Neural progenitor cell (in vitro differentiated cells): Measurements from ENCODE around the gene PATJ.

Experiments used
- EZH2 ChIP-seq: fragments of 200-600 bp; sonication (generic); IDR thresholded peaks from 2 replicates; pipeline ENCODE4 v1.6.1; 2017; ENCODE audit warnings: antibody characterized with exemption, mild to moderate bottlenecking, moderate library complexity
- EZH2phosphoT487 ChIP-seq: fragments of 200-600 bp; sonication (generic); IDR thresholded peaks from 2 replicates; pipeline ENCODE4 v1.6.1; 2017; ENCODE audit warnings: antibody characterized with exemption
- TF ChIP-seq, protein P1 (sequence below): fragments of 200-600 bp; sonication (generic); IDR thresholded peaks from 2 replicates; pipeline ENCODE4 v1.5.1; 2017; ENCODE audit warnings: antibody characterized with exemption, mild to moderate bottlenecking

DNA sequence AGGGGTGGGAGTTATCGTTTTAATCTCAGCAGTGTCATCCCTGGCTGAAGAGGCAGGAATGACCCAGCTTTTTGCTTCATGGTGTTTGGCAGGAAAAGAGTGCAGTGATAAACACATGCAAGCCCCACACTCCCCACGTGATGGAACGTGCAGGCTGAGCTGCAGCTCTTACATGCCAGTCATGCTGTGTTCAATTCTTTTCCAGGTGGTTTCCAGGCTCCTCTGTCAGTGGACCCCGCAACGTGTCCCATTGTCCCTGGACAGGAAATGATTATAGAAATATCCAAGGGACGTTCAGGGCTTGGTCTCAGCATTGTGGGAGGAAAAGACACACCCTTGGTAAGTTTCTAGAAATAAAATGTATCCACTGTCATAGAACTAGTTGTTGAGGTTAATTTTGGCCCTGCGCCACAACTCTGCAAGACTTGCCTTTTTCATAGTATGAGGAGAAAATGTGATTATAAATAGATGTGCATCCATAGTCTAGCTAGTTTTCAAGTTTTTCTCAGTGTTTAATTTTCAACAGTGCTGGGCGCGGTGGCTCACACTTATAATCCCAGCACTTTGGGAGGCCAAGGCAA, 342.1 kb downstream of the PATJ start:
- TF ChIP-seq, protein P1, sequence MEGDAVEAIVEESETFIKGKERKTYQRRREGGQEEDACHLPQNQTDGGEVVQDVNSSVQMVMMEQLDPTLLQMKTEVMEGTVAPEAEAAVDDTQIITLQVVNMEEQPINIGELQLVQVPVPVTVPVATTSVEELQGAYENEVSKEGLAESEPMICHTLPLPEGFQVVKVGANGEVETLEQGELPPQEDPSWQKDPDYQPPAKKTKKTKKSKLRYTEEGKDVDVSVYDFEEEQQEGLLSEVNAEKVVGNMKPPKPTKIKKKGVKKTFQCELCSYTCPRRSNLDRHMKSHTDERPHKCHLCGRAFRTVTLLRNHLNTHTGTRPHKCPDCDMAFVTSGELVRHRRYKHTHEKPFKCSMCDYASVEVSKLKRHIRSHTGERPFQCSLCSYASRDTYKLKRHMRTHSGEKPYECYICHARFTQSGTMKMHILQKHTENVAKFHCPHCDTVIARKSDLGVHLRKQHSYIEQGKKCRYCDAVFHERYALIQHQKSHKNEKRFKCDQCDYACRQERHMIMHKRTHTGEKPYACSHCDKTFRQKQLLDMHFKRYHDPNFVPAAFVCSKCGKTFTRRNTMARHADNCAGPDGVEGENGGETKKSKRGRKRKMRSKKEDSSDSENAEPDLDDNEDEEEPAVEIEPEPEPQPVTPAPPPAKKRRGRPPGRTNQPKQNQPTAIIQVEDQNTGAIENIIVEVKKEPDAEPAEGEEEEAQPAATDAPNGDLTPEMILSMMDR = no peak
- TF ChIP-seq EZH2 = no peak
- TF ChIP-seq EZH2phosphoT487 = no peak
